ENCODE measurements around the gene LRRC8D.

The LRRC8D gene

GRCh38 chr1:89842567-89843272 lies 21.9 kb downstream of the LRRC8D start:
- no peak for TF ChIP-seq CTCF (conservative IDR thresholded peaks at IDR 0.05; ENCODE audit: low read length)
- peak overlapping the region; percentile 82 for H3K4me3 ChIP-seq (ENCODE audit: low read length)
- DNase-seq (ENCODE audit: low read depth): peak; percentile 26

- peak; percentile 31 for TF ChIP-seq CTCF (conservative IDR thresholded peaks at IDR 0.05; ENCODE audit: low read length)
- peak overlapping the region; percentile 82 for H3K4me3 ChIP-seq (ENCODE audit: low read length)
- peak; percentile 56 for DNase-seq (ENCODE audit: low read depth)
Observed at GRCh38 chr1:89843273-89844130, 22.7 kb downstream of the LRRC8D start.

GRCh38 chr1:89844241-89844807 lies 23.5 kb downstream of the LRRC8D start:
- H3K4me3 ChIP-seq (ENCODE audit: low read length): peak overlapping the region; percentile 82
- peak; percentile 11 for DNase-seq (ENCODE audit: low read depth)
- TF ChIP-seq CTCF (conservative IDR thresholded peaks at IDR 0.05; ENCODE audit: low read length): no peak

GRCh38 chr1:89844860-89845259 lies 24.0 kb downstream of the LRRC8D start:
- no peak for TF ChIP-seq CTCF (conservative IDR thresholded peaks at IDR 0.05; ENCODE audit: low read length)
- DNase-seq (ENCODE audit: low read depth): no peak
- H3K4me3 ChIP-seq (ENCODE audit: low read length): no peak overlapping the region; the same call in 1 of the 2 replicates

GRCh38 chr1:89847191-89847729 lies 26.4 kb downstream of the LRRC8D start:
- H3K4me3 ChIP-seq (ENCODE audit: low read length): no peak overlapping the region
- no peak for DNase-seq (ENCODE audit: low read depth)
- no peak for TF ChIP-seq CTCF (conservative IDR thresholded peaks at IDR 0.05; ENCODE audit: low read length)

- DNase-seq (ENCODE audit: low read depth): no peak
- H3K4me3 ChIP-seq (ENCODE audit: low read length): no peak overlapping the region
- no peak for TF ChIP-seq CTCF (conservative IDR thresholded peaks at IDR 0.05; ENCODE audit: low read length)
Observed at GRCh38 chr1:89850844-89851415, 30.1 kb downstream of the LRRC8D start.

All from AG10803 (cell line).